ENCODE data around the gene HDGF. TPM values are rescaled to one million over a fixed set of nuclear protein-coding genes. Genes with fewer than 3 reads are reported as not detected.
A peak's percentile ranks its signal among the peaks of the same experiment; 100 is the strongest.

HDGF gene
- total and polyA plus RNA-seq, 4 donors = 41.7 to 148 (median 119) TPM

- TF ChIP-seq, protein P1, sequence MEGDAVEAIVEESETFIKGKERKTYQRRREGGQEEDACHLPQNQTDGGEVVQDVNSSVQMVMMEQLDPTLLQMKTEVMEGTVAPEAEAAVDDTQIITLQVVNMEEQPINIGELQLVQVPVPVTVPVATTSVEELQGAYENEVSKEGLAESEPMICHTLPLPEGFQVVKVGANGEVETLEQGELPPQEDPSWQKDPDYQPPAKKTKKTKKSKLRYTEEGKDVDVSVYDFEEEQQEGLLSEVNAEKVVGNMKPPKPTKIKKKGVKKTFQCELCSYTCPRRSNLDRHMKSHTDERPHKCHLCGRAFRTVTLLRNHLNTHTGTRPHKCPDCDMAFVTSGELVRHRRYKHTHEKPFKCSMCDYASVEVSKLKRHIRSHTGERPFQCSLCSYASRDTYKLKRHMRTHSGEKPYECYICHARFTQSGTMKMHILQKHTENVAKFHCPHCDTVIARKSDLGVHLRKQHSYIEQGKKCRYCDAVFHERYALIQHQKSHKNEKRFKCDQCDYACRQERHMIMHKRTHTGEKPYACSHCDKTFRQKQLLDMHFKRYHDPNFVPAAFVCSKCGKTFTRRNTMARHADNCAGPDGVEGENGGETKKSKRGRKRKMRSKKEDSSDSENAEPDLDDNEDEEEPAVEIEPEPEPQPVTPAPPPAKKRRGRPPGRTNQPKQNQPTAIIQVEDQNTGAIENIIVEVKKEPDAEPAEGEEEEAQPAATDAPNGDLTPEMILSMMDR (IDR thresholded peaks at IDR 0.05; ENCODE audit: low read depth, low read length, missing input control) = no peak
- TF ChIP-seq NR2F2 (IDR thresholded peaks at IDR 0.05) (no peak), FOXA2 (IDR thresholded peaks at IDR 0.05) (no peak), RXRA (IDR thresholded peaks at IDR 0.05) (no peak), YY1 (IDR thresholded peaks at IDR 0.05) (no peak)
- TF ChIP-seq, protein P2, sequence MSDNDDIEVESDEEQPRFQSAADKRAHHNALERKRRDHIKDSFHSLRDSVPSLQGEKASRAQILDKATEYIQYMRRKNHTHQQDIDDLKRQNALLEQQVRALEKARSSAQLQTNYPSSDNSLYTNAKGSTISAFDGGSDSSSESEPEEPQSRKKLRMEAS (IDR thresholded peaks at IDR 0.05) = no peak
Observed at GRCh38 chr1:156742017-156742416, 9.5 kb downstream of the HDGF start (continued).

DNA sequence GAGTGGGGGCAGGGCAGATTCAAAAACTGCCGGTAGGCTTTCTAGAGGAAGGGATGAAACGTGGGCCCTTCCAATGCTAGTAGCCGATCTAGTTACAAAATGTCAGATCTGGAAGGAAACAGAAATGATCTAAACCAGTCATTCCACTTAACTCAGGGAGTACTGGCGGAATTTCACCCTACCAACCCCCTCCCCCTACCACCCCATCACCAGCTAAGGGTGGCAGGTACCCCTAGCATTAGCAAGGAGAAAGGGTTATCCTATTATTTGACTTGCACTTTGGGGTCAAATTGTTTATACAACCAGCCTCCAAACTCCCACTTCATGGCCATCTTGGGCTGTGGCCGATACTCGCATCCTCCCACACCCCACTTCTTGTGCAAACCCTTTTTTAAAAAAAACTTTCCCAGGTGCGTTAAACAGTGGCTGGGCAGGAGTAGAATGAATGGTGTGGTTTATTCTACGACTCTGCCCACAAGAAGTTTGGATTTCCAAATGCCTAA is 9.9 kb downstream of the HDGF start:
- TF ChIP-seq YY1 (IDR thresholded peaks at IDR 0.05) = peak; percentile 27
- TF ChIP-seq, protein P3, sequence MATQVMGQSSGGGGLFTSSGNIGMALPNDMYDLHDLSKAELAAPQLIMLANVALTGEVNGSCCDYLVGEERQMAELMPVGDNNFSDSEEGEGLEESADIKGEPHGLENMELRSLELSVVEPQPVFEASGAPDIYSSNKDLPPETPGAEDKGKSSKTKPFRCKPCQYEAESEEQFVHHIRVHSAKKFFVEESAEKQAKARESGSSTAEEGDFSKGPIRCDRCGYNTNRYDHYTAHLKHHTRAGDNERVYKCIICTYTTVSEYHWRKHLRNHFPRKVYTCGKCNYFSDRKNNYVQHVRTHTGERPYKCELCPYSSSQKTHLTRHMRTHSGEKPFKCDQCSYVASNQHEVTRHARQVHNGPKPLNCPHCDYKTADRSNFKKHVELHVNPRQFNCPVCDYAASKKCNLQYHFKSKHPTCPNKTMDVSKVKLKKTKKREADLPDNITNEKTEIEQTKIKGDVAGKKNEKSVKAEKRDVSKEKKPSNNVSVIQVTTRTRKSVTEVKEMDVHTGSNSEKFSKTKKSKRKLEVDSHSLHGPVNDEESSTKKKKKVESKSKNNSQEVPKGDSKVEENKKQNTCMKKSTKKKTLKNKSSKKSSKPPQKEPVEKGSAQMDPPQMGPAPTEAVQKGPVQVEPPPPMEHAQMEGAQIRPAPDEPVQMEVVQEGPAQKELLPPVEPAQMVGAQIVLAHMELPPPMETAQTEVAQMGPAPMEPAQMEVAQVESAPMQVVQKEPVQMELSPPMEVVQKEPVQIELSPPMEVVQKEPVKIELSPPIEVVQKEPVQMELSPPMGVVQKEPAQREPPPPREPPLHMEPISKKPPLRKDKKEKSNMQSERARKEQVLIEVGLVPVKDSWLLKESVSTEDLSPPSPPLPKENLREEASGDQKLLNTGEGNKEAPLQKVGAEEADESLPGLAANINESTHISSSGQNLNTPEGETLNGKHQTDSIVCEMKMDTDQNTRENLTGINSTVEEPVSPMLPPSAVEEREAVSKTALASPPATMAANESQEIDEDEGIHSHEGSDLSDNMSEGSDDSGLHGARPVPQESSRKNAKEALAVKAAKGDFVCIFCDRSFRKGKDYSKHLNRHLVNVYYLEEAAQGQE (IDR thresholded peaks at IDR 0.05) = no peak

GRCh38 chr1:156740741-156741480 is 10.6 kb downstream of the HDGF start, which contains the start of gene MRPL24:
Gene MRPL24 (minus strand): TSS chr1:156741088. CDS start chr1:156738704, 2,384 bp downstream.
- H3K27ac ChIP-seq (ENCODE audit: low read depth in 1 of 2, low read length in 2 of 2) = peak within 1 kb of the TSS; percentile 78 to 83
- under 1% methylated on average over 38 of the region's 38 CpGs for WGBS
- peaks cover 3 to 28% (median 21%) of the 10 kb centered on the region in 4 donors for H3K4me1 ChIP-seq (ENCODE audit: control insufficient read depth in 4 of 4, insufficient read depth in 4 of 4, low read length in 3 of 4)
- H3K27me3 ChIP-seq (ENCODE audit: control insufficient read depth in 4 of 4, insufficient read depth in 4 of 4, low read length in 3 of 4) = no peaks in the 10 kb centered on the region
- DNase-seq (ENCODE audit: low spot score) = peak; percentile 93
- H3K36me3 ChIP-seq (ENCODE audit: control insufficient read depth in 4 of 4, insufficient read depth in 3 of 4, low read depth in 1 of 4, low read length in 3 of 4) = peaks cover 10 to 42% (median 29%) of the 10 kb centered on the region in 4 donors
- no peaks in the 10 kb centered on the region for H3K9me3 ChIP-seq (ENCODE audit: control insufficient read depth in 4 of 4, low read length in 3 of 4)
- H3K9ac ChIP-seq (ENCODE audit: low read depth in 1 of 2, low read length in 2 of 2) = peak within 1 kb of the TSS; percentile 44 to 51
- peak within 1 kb of the TSS; percentile 60 to 82 (median 81) for H3K4me3 ChIP-seq (ENCODE audit: low read depth in 1 of 3, low read length in 3 of 3)
- TF ChIP-seq HNF4G (IDR thresholded peaks at IDR 0.05) (peak; percentile 39), RXRA (IDR thresholded peaks at IDR 0.05) (peak; percentile 54 to 69), RAD21 (IDR thresholded peaks at IDR 0.05) (peak; percentile 52 to 59), NR2F2 (IDR thresholded peaks at IDR 0.05) (peak; percentile 79), FOXA1 (IDR thresholded peaks at IDR 0.05) (peak; percentile 81), FOXA2 (IDR thresholded peaks at IDR 0.05) (peak; percentile 63), EGR1 (IDR thresholded peaks at IDR 0.05; ENCODE audit: low read depth in 2 of 2) (peak; percentile 83 to 94), ZBTB33 (IDR thresholded peaks at IDR 0.05) (peak; percentile 97), HNF4A (conservative IDR thresholded peaks at IDR 0.05) (peak; percentile 56 to 85), GABPA (IDR thresholded peaks at IDR 0.05 in 1 of 2, conservative IDR thresholded peaks at IDR 0.05 in 1 of 2) (peak; percentile 99 to 100), TAF1 (conservative IDR thresholded peaks at IDR 0.05) (peak; percentile 23), YY1 (IDR thresholded peaks at IDR 0.05) (peak; percentile 99), JUND (IDR thresholded peaks at IDR 0.05) (peak; percentile 45 to 67)
- TF ChIP-seq, protein P4, sequence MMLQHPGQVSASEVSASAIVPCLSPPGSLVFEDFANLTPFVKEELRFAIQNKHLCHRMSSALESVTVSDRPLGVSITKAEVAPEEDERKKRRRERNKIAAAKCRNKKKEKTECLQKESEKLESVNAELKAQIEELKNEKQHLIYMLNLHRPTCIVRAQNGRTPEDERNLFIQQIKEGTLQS (IDR thresholded peaks at IDR 0.05) = peak; percentile 67
- TF ChIP-seq, protein P1 (IDR thresholded peaks at IDR 0.05; ENCODE audit: low read depth, low read length, missing input control) = no peak
- TF ChIP-seq, protein P2 (IDR thresholded peaks at IDR 0.05) = peak; percentile 99

More for the DNA sequence above, 9.9 kb downstream of the HDGF start:
- Histone ChIP-seq H3K4me3 (ENCODE audit: low read depth in 1 of 3, low read length in 3 of 3) (peak overlapping the region; percentile 20 to 37 (median 30)), H3K27me3 (ENCODE audit: control insufficient read depth in 4 of 4, insufficient read depth in 4 of 4, low read length in 3 of 4) (no peaks in the 10 kb centered on the region), H3K9ac (ENCODE audit: low read depth in 1 of 2, low read length in 2 of 2) (no peak overlapping the region), H3K4me1 (ENCODE audit: control insufficient read depth in 4 of 4, insufficient read depth in 4 of 4, low read length in 3 of 4) (peaks cover 3 to 34% (median 26%) of the 10 kb centered on the region in 4 donors), H3K27ac (ENCODE audit: low read depth in 1 of 2, low read length in 2 of 2) (peak overlapping the region; percentile 78 to 83), H3K36me3 (ENCODE audit: control insufficient read depth in 4 of 4, insufficient read depth in 3 of 4, low read depth in 1 of 4, low read length in 3 of 4) (peaks cover 9 to 36% (median 26%) of the 10 kb centered on the region in 4 donors), H3K9me3 (ENCODE audit: control insufficient read depth in 4 of 4, low read length in 3 of 4) (no peaks in the 10 kb centered on the region)
- DNase-seq (ENCODE audit: low spot score) = no peak
- 53% methylated on average over 8 of the region's 8 CpGs for WGBS
